ENCODE measurements around the gene NFATC1. TPM values are rescaled to one million over a fixed set of nuclear protein-coding genes. Genes with fewer than 3 reads are reported as not detected.
A peak's percentile ranks its signal among the peaks of the same experiment; 100 is the strongest.

The NFATC1 gene
- total RNA-seq, 5 donors from 2014 or later (not counting 1 experiment from before 2014, with no cell fraction given), result 58.1 to 108 (median 66.0) TPM

GRCh38 chr18:79404567-79404910, 8.8 kb downstream of the NFATC1 start:
- H3K27ac Mint-ChIP-seq, result peak overlapping the region; percentile 97
- Histone ChIP-seq H3K9me3 (no peaks in the 10 kb centered on the region), H3K36me3 (ENCODE audit: control insufficient read depth in 2 of 2, extremely low read depth in 1 of 2, insufficient read depth in 1 of 2, low read length in 1 of 2) (no peaks in the 10 kb centered on the region), H3K4me3 (ENCODE audit: control insufficient read depth in 1 of 2, extremely low read depth in 1 of 2, low read length in 1 of 2) (peak overlapping the region; percentile 37 to 48), H3K27ac (ENCODE audit: low read length) (peak overlapping the region; percentile 97), H3K4me1 (ENCODE audit: control insufficient read depth in 1 of 2, extremely low read depth in 1 of 2, insufficient read depth in 2 of 2, low read length in 2 of 2) (peaks cover 39 to 70% of the 10 kb centered on the region in 2 experiments), H3K27me3 (replicated peaks in 1 of 2; ENCODE audit: control insufficient read depth in 2 of 2, extremely low read depth in 1 of 2, insufficient read depth in 2 of 2, low read length in 1 of 2) (no peaks in the 10 kb centered on the region)
- no peaks in the 10 kb centered on the region for H3K27me3 Mint-ChIP-seq
- peaks cover 4% of the 10 kb centered on the region for H3K36me3 Mint-ChIP-seq
- DNase-seq (peak in 8 of 35 experiments; percentile 17 to 50 (median 41)), ATAC-seq (replicated peaks in 1 of 4) (no peak)
- H3K9me3 Mint-ChIP-seq, result no peaks in the 10 kb centered on the region
- ChIA-PET CTCF (interaction anchor here in 1 of 2 donors (0.5 kb wide), 1 partner anchor 13 kb away, joined by 5 read pairs; no protein-coding TSS in a partner anchor), POLR2A (no interaction called here)
- WGBS (ENCODE audit: insufficient coverage), result 35% methylated on average over 12 of the region's 12 CpGs
- peak overlapping the region; percentile 79 to 91 (median 88) for H3K4me3 Mint-ChIP-seq
- peaks cover 64 to 71% (median 64%) of the 10 kb centered on the region in 3 donors for H3K4me1 Mint-ChIP-seq

GRCh38 chr18:79405019-79405780, 9.5 kb downstream of the NFATC1 start:
- WGBS (ENCODE audit: insufficient coverage), result 40% methylated on average over 14 of the region's 23 CpGs
- peak overlapping the region; percentile 79 to 91 (median 88) for H3K4me3 Mint-ChIP-seq
- ATAC-seq (replicated peaks in 1 of 4), result no peak
- Histone ChIP-seq H3K9me3 (no peaks in the 10 kb centered on the region), H3K36me3 (ENCODE audit: control insufficient read depth in 2 of 2, extremely low read depth in 1 of 2, insufficient read depth in 1 of 2, low read length in 1 of 2) (peaks cover 0 to 2% of the 10 kb centered on the region in 2 donors), H3K4me1 (ENCODE audit: control insufficient read depth in 1 of 2, extremely low read depth in 1 of 2, insufficient read depth in 2 of 2, low read length in 2 of 2) (peaks cover 39 to 67% of the 10 kb centered on the region in 2 experiments), H3K27me3 (replicated peaks in 1 of 2; ENCODE audit: control insufficient read depth in 2 of 2, extremely low read depth in 1 of 2, insufficient read depth in 2 of 2, low read length in 1 of 2) (no peaks in the 10 kb centered on the region), H3K4me3 (ENCODE audit: control insufficient read depth in 1 of 2, extremely low read depth in 1 of 2, low read length in 1 of 2) (peak overlapping the region; percentile 2 to 37), H3K27ac (ENCODE audit: low read length) (peak overlapping the region; percentile 97)
- H3K36me3 Mint-ChIP-seq, result peaks cover 4% of the 10 kb centered on the region
- peak in 4 of 35 experiments; percentile 31 to 56 (median 50) for DNase-seq
- CTCF ChIA-PET, result interaction anchor here (0.5 to 1.4 kb wide), 6 partner anchors 9 to 118 kb away, joined by 3 to 8 read pairs (median 6); no protein-coding TSS in a partner anchor
- no peaks in the 10 kb centered on the region for H3K27me3 Mint-ChIP-seq
- no peaks in the 10 kb centered on the region for H3K9me3 Mint-ChIP-seq
- POLR2A ChIA-PET, result interaction anchor here (0.5 to 1.5 kb wide), 5 partner anchors 12 to 487 kb away, joined by 3 to 9 read pairs (median 5); no protein-coding TSS in a partner anchor
- peak overlapping the region; percentile 97 for H3K27ac Mint-ChIP-seq
- peaks cover 64 to 71% (median 64%) of the 10 kb centered on the region in 3 donors for H3K4me1 Mint-ChIP-seq

GRCh38 chr18:79405781-79406575, 10.2 kb downstream of the NFATC1 start:
- H3K36me3 Mint-ChIP-seq, result peaks cover 9% of the 10 kb centered on the region
- ATAC-seq (replicated peaks in 1 of 4), result peak; percentile 74 to 86 (median 81)
- H3K27me3 Mint-ChIP-seq, result no peaks in the 10 kb centered on the region
- Histone ChIP-seq H3K9me3 (no peaks in the 10 kb centered on the region), H3K27ac (ENCODE audit: low read length) (peak overlapping the region; percentile 97), H3K36me3 (ENCODE audit: control insufficient read depth in 2 of 2, extremely low read depth in 1 of 2, insufficient read depth in 1 of 2, low read length in 1 of 2) (peaks cover 6 to 10% of the 10 kb centered on the region in 2 donors), H3K4me1 (ENCODE audit: control insufficient read depth in 1 of 2, extremely low read depth in 1 of 2, insufficient read depth in 2 of 2, low read length in 2 of 2) (peaks cover 39 to 65% of the 10 kb centered on the region in 2 experiments), H3K27me3 (replicated peaks in 1 of 2; ENCODE audit: control insufficient read depth in 2 of 2, extremely low read depth in 1 of 2, insufficient read depth in 2 of 2, low read length in 1 of 2) (no peaks in the 10 kb centered on the region), H3K4me3 (ENCODE audit: control insufficient read depth in 1 of 2, extremely low read depth in 1 of 2, low read length in 1 of 2) (peak overlapping the region; percentile 10 to 37)
- peaks cover 63 to 69% (median 66%) of the 10 kb centered on the region in 3 donors for H3K4me1 Mint-ChIP-seq
- POLR2A ChIA-PET, result interaction anchor here (0.5 to 1.5 kb wide), 5 partner anchors 13 to 487 kb away, joined by 3 to 9 read pairs (median 5); no protein-coding TSS in a partner anchor
- peak; percentile 69 to 97 (median 92) for DNase-seq
- peak overlapping the region; percentile 97 for H3K27ac Mint-ChIP-seq
- no peaks in the 10 kb centered on the region for H3K9me3 Mint-ChIP-seq
- WGBS (ENCODE audit: insufficient coverage), result 8% methylated on average over 14 of the region's 27 CpGs
- CTCF ChIA-PET, result interaction anchor here (0.5 to 1.4 kb wide), 7 partner anchors 9 to 118 kb away, joined by 3 to 8 read pairs (median 6); no protein-coding TSS in a partner anchor
- H3K4me3 Mint-ChIP-seq, result peak overlapping the region; percentile 79 to 91 (median 88)

GRCh38 chr18:79406708-79407107, 11.0 kb downstream of the NFATC1 start:
- Mint-ChIP-seq H3K4me1 (peaks cover 57 to 63% (median 59%) of the 10 kb centered on the region in 3 donors), H3K4me3 (peak overlapping the region in 2 of 3 donors; percentile 79 to 91), H3K27ac (peak overlapping the region; percentile 97), H3K27me3 (no peaks in the 10 kb centered on the region), H3K9me3 (no peaks in the 10 kb centered on the region), H3K36me3 (peaks cover 9% of the 10 kb centered on the region)
- ATAC-seq (replicated peaks in 1 of 4) (no peak), DNase-seq (no peak)
- CTCF ChIA-PET, result interaction anchor here in 1 of 2 donors (0.6 kb wide), 1 partner anchor 15 kb away, joined by 3 read pairs; no protein-coding TSS in a partner anchor
- no peaks in the 10 kb centered on the region for H3K27me3 ChIP-seq (replicated peaks in 1 of 2; ENCODE audit: control insufficient read depth in 2 of 2, extremely low read depth in 1 of 2, insufficient read depth in 2 of 2, low read length in 1 of 2)
- 96% methylated on average over 30 of the region's 30 CpGs for WGBS (ENCODE audit: insufficient coverage)
- no peaks in the 10 kb centered on the region for H3K9me3 ChIP-seq
- peaks cover 33 to 58% of the 10 kb centered on the region in 2 experiments for H3K4me1 ChIP-seq (ENCODE audit: control insufficient read depth in 1 of 2, extremely low read depth in 1 of 2, insufficient read depth in 2 of 2, low read length in 2 of 2)
- H3K27ac ChIP-seq (ENCODE audit: low read length), result peak overlapping the region; percentile 97
- H3K36me3 ChIP-seq (ENCODE audit: control insufficient read depth in 2 of 2, extremely low read depth in 1 of 2, insufficient read depth in 1 of 2, low read length in 1 of 2), result peaks cover 6 to 16% of the 10 kb centered on the region in 2 donors
- H3K4me3 ChIP-seq (ENCODE audit: control insufficient read depth in 1 of 2, extremely low read depth in 1 of 2, low read length in 1 of 2), result no peak overlapping the region
- POLR2A ChIA-PET, result interaction anchor here in 1 of 2 donors (1.5 kb wide), 1 partner anchor 117 kb away, joined by 9 read pairs; no protein-coding TSS in a partner anchor

GRCh38 chr18:79409313-79409712, 13.6 kb downstream of the NFATC1 start:
- Mint-ChIP-seq H3K36me3 (peaks cover 22% of the 10 kb centered on the region), H3K27me3 (no peaks in the 10 kb centered on the region), H3K4me1 (peaks cover 49 to 51% (median 49%) of the 10 kb centered on the region in 3 donors)

More at GRCh38 chr18:79409313-79409712, 13.6 kb downstream of the NFATC1 start:
- no peaks in the 10 kb centered on the region for H3K9me3 ChIP-seq
- no peak overlapping the region for H3K4me3 ChIP-seq (ENCODE audit: control insufficient read depth in 1 of 2, extremely low read depth in 1 of 2, low read length in 1 of 2)
- Mint-ChIP-seq H3K4me3 (no peak overlapping the region), H3K9me3 (no peaks in the 10 kb centered on the region), H3K27ac (no peak overlapping the region)
- no peaks in the 10 kb centered on the region for H3K27me3 ChIP-seq (replicated peaks in 1 of 2; ENCODE audit: control insufficient read depth in 2 of 2, extremely low read depth in 1 of 2, insufficient read depth in 2 of 2, low read length in 1 of 2)
- H3K36me3 ChIP-seq (ENCODE audit: control insufficient read depth in 2 of 2, extremely low read depth in 1 of 2, insufficient read depth in 1 of 2, low read length in 1 of 2), result peaks cover 9 to 36% of the 10 kb centered on the region in 2 donors
- DNase-seq (no peak), ATAC-seq (replicated peaks in 1 of 4) (no peak)
- H3K27ac ChIP-seq (ENCODE audit: low read length), result no peak overlapping the region
- ChIA-PET CTCF (no interaction called here), POLR2A (no interaction called here)
- WGBS (ENCODE audit: insufficient coverage), result 85% methylated on average over 3 of the region's 3 CpGs
- peaks cover 18 to 33% of the 10 kb centered on the region in 2 experiments for H3K4me1 ChIP-seq (ENCODE audit: control insufficient read depth in 1 of 2, extremely low read depth in 1 of 2, insufficient read depth in 2 of 2, low read length in 2 of 2)
